GM19099 (cell line): Measurements from ENCODE around the gene EBPL.

Source experiments
- POLR2A ChIP-seq: IDR thresholded peaks from 3 replicates; pipeline ENCODE4 v1.6.1; 2011; ENCODE audit warnings: low read depth; ENCODE audit not compliant: insufficient read length; ENCODE audit errors: extremely low read depth

The EBPL gene

GRCh38 chr13:49690995-49691784 lies at the start of gene EBPL:
Gene EBPL, minus strand, starts transcription at chr13:49691486. Its CDS starts 62 bp downstream, at chr13:49691424.
- peak; percentile 79 for TF ChIP-seq POLR2A

GRCh38 chr13:49740870-49741269 lies 49.6 kb upstream of the EBPL start:
- TF ChIP-seq POLR2A = no peak

GRCh38 chr13:49739498-49740187 lies 48.4 kb upstream of the EBPL start:
- no peak for TF ChIP-seq POLR2A

- no peak for TF ChIP-seq POLR2A
Observed at GRCh38 chr13:49733181-49733951, 42.1 kb upstream of the EBPL start.

GRCh38 chr13:49731766-49732165 lies 40.5 kb upstream of the EBPL start:
- TF ChIP-seq POLR2A = no peak

GRCh38 chr13:49716615-49717014 lies 25.3 kb upstream of the EBPL start:
- TF ChIP-seq POLR2A = no peak

- no peak for TF ChIP-seq POLR2A
Observed at GRCh38 chr13:49714757-49715156, 23.5 kb upstream of the EBPL start.

GRCh38 chr13:49711218-49711863 lies 20.1 kb upstream of the EBPL start:
- no peak for TF ChIP-seq POLR2A

- no peak for TF ChIP-seq POLR2A
Observed at GRCh38 chr13:49701491-49701890, 10.2 kb upstream of the EBPL start.

GRCh38 chr13:49697468-49697867 lies 6.2 kb upstream of the EBPL start:
- TF ChIP-seq POLR2A = no peak

- TF ChIP-seq POLR2A = no peak
Observed at GRCh38 chr13:49694446-49694845, 3.2 kb upstream of the EBPL start.

- TF ChIP-seq POLR2A = no peak
Observed at GRCh38 chr13:49693877-49694276, 2.6 kb upstream of the EBPL start.

- TF ChIP-seq POLR2A = no peak
Observed at GRCh38 chr13:49693191-49693733, 2.0 kb upstream of the EBPL start.

- no peak for TF ChIP-seq POLR2A
Observed at GRCh38 chr13:49690133-49690994, 922 bp downstream of the EBPL start.
